Activated CD8-positive, alpha-beta memory T cell treated with anti-CD3 and anti-CD28 coated beads, Interleukin-2, amount 50 U/mL, for 4 hours (primary cell): ENCODE measurements around the gene PLCB1.
"Not testable (repeated sequence)": the region's sequence is repeated elsewhere in the genome, so short reads cannot be mapped to it uniquely, and the experiment has no call there.

Experiments
- DNase-seq: peaks from one replicate; pipeline ENCODE4 v3.0.0-alpha.2; 2020

Gene PLCB1

GRCh38 chr20:8156235-8157079, 24.4 kb downstream of the PLCB1 start:
- no peak for DNase-seq

DNA sequence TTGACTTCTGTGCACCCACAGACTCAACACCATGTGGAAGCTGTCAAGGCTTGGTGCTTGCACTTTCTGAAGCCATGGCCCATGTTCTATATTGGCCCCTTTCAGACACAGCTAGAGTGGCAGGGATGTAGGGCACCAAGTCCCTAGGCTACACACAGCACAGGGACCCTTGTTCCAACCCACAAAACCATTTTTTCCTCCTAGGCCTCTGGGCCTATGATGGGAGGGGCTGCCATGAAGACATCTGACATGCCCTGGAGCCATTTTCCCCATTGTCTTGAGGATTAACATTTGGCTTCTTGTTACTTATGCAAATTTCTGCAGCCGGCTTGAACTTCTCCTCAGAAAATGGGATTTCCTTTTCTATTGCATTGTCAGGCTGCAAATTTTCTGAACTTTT, 27.2 kb downstream of the PLCB1 start:
- not testable (repeated sequence) for DNase-seq

DNA sequence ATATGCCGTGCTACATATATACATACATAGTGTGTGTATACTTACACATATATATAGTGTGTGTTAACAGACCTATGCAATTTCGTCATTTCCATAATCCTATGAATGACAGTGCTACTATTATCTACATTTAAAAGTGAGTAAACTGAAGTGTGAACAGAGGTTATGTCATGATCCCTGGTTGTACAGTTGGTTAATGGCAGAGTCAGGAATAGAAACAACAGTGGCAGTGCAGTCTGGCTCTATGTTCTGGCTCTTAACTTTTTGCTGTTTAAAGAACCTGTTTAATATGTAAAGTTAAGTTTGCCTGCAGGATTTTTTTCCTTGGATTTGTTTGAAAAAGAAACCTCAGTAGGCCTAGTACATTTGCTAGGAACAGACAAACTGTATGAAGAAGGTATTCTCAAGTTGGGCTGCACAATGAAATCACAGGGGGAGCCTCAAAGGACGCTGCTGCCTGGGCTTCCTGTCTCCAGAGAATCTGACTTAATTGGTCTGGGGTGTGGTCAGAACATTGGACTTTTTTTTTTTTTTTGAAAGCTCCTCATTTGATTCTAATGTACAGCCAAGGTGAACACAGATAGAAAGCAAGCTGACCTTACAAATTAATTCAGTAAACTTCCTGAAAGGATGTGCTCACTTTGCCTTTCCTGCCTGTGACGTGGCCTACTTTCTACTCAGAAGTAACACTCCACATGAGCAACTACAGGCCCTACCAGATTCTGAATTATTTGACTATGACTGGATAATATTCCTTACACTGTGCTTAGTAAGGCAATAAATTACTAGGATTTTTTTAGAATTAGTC, 29.4 kb downstream of the PLCB1 start:
- no peak for DNase-seq

GRCh38 chr20:8162610-8163009, 30.5 kb downstream of the PLCB1 start:
- DNase-seq: no peak

GRCh38 chr20:8163543-8163942, 31.5 kb downstream of the PLCB1 start:
- no peak for DNase-seq

GRCh38 chr20:8166730-8167129, 34.7 kb downstream of the PLCB1 start:
- no peak for DNase-seq

DNA sequence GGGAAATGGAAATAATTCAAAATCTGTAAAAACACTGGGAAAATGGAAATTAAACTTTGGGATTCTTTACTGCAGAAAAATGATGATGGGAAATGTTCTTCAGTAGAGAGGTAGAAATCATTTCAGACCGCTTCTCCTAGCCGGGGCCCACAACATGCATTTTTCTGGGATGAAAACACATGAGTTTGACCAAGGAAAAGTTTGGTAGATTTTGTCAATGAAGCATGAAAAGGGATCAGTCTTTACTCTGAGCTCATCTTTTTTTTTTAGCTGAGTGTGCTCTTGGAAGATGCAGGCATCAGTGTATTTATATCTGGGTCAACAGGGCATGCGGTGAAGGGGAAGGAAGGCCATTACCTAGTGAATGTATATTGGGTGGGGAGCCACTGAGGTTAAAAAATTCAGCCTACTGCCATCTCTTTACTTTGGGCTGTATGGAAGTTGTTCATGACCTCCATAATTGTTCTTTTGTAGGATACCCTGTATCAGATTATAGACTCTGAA, 36.8 kb downstream of the PLCB1 start:
- DNase-seq: no peak

DNA sequence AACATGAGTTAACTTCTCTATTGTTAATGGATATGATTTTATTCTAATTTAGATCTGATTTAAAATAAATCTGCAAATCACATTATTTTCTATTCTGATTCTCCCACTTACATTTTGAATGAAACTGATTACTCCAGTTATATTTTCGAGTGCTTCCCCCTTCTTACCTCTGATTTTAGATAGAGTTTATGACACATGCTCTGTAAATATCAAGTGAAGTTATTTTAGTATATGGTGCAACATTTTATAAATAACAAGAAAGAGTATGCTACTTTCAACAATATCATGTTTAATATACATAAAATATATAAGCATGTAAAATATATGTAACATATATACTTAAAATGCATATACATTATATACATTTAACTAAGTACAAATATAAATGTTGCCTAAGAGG, 38.9 kb downstream of the PLCB1 start:
- no peak for DNase-seq

DNA sequence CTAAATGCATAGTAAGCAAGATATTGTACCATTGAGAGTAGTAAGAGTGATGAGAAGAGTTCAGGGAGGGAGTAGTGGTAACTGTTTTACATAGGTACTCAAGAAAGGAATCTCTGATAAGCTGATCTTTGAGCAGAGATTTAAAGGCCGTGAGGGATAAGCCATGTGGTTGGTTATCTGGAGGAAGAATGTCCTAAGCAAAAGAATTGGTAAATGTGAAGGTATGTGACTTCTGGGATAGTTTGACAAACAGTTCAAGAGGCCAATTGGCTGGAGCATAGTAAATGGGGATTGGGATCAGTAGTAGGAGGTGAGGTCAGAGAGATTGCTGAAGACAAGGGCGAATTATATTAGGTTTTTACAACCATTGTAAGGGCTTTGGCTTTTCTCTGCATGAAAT, 40.1 kb downstream of the PLCB1 start:
- DNase-seq: no peak

- no peak for DNase-seq
Measured at GRCh38 chr20:8175741-8176675, 43.9 kb downstream of the PLCB1 start.

GRCh38 chr20:8183526-8183925, 51.5 kb downstream of the PLCB1 start:
- no peak for DNase-seq

GRCh38 chr20:8187740-8188139, 55.7 kb downstream of the PLCB1 start:
- DNase-seq: no peak

GRCh38 chr20:8190043-8190880, 58.2 kb downstream of the PLCB1 start:
- DNase-seq: no peak

GRCh38 chr20:8194721-8195120, 62.7 kb downstream of the PLCB1 start:
- no peak for DNase-seq

DNA sequence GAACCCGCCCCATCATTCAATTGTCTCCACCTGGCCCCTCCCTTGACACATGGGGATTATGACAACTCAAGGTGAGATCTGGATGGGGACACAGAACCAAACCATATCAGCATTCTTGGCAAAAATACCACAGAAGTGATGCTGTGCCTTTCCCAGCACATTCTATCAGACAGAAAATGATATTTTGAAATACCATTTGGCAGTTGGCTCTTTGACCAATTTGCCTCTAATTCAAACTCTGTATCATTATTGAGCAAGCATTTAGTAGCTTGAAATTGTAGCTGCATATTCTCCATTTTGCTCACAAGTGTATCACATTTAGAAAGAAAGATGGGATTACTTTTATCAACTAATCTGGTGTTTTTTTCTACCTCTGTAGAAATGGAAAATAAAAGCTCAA, 64.0 kb downstream of the PLCB1 start:
- no peak for DNase-seq

DNA sequence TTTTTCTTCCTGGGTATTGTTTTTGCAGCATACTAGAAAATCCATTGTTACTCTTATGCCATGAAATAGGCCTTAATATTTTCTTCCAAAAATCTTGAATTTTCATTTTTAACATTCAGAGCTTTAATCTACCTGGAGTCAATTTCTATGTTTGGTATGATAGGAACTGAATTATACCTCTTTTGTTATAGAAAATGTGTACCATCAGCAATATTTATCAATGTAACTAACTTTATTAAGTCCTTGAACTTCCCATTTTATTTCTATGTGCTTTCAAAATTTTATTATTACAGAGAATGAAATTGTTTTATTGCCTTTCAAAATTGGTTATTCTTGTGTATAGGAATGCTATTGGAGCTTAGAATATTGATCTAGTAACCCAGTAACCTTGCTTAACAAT, 68.2 kb downstream of the PLCB1 start:
- no peak for DNase-seq

DNA sequence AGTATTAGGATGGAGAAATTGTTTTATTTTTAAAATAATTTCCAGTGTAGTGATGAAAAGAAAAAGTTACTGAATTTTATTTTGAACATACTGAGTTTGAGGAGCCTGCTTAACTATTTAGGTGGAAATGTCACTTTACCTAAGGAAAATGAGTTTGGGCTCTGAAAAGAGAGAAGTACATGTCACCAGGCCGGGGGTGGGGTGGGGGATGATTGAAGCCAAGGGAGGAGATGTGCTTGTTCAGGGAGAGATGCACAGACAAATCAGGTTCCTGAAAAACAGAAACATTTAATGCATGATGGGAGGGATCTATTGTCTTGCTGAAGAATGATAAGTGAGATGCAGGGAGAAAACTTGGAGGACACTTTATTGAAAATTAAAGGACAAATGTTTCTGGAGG, 71.3 kb downstream of the PLCB1 start:
- no peak for DNase-seq

DNA sequence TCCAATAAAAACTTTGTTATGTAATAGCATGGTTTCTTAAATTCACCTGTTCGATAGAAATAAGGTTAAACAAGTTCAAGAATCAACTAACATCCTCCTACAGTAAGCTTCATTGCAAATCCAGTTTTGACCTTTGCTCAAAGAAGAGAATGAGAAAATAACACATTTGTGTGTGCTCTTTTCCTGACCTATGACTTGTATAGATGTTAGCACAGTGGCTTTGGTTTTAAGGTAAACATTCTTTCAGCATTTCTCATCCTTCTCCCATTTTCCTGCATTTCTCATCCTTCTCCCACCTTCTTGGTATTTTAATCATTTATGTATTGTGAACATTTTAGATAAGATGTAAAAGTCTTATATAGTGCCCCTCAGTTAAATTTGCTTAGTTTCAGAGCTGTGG, 73.9 kb downstream of the PLCB1 start:
- DNase-seq: no peak

GRCh38 chr20:8208226-8208625, 76.2 kb downstream of the PLCB1 start:
- DNase-seq: no peak

GRCh38 chr20:8209061-8209460, 77.0 kb downstream of the PLCB1 start:
- DNase-seq: no peak

DNA sequence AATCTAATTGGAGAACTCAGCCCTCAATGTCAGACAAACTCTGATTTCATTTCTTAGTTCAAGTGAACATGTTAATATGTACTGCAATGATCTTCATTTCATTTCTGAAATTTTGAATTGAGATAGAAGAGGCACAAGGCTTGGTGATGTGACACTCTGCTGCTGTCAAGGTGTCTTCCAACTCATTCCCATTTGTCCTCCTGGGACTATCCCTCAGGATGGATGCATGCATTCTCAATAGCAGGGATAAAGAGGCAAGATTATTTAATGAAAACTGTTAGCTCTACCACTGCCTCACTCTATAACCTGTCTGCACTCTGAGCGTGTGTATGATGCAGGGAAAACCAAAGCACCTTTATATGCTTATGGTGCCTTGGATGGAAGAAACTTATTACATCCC, 78.7 kb downstream of the PLCB1 start:
- no peak for DNase-seq

DNA sequence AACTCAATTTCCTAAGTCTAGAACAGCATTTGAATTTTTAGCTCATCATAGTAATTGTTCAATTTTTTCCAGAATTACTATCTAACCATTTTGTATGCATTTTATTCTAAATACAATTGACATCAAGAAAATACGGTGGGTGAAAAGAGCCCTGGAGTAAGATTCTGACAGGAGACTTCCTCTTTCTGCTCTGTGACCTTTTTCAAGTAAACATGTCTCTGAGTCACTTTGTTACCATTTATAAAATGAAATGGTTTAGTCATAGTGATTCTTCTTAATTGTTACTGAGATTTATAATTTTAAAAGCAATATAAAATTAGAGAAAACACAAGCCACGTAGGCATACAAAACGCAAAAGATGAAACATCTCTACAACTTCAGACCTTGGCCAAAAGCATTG, 80.2 kb downstream of the PLCB1 start:
- no peak for DNase-seq
